Fibroblast of skin of scalp (primary cell): Measurements from ENCODE around the gene NTF3.

Experiments
- DNase-seq: peaks from one replicate; pipeline ENCODE4 v3.0.0-alpha.2; 2013

The NTF3 gene

DNA sequence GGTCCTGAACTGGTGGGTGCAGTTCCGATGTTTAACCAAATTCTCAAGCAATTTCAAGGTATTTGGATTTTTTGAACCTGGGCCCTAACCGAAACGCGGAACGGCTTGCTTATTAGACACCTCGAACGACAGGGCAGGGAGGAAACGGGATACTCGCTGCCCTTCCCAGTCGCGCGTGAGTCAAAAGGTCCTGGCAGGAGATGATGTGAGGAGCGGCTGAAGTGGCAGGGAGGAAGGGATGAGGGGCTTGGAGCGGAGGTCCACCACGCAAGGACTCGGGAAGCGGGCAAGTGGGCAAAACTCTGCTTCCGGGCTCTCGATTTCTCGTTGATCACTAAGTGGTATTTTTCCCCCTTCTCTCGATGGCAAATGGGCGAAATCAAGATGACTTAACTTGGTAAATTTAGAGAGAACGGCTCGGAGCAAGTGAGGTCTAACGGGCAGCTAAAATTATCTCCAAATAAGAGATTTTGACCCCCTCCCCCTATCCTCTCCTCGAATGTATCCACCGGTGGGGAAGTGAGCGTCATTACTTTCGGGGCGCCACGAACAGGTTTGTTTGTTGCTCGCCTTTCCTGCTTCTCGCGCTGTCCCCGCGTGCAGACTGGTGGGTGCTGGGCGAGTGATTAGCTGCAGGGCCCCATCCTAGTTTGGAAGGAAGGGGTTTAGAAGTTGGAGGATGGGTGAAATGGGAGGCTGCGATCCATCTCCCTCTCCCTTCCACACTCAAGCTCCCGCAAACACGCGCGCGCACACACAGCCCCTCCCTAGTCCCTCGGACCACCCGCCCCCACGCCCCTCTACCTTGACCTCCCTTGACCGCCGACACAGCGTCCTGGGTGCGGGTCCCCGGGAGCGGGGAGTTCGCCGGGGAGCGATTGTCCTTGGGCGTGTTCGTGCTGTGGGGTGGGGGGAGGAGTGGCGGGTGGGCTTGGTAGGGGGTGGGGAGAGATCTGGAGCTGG, 986 bp upstream of the NTF3 start:
- DNase-seq, result no peak

- DNase-seq, result no peak
Measured at GRCh38 chr12:5433081-5433844, 1.4 kb downstream of the NTF3 start.

GRCh38 chr12:5433845-5434646, 2.1 kb downstream of the NTF3 start:
- DNase-seq, result no peak

- DNase-seq, result peak; percentile 52
Measured at GRCh38 chr12:5434647-5435560, 3.0 kb downstream of the NTF3 start.

DNA sequence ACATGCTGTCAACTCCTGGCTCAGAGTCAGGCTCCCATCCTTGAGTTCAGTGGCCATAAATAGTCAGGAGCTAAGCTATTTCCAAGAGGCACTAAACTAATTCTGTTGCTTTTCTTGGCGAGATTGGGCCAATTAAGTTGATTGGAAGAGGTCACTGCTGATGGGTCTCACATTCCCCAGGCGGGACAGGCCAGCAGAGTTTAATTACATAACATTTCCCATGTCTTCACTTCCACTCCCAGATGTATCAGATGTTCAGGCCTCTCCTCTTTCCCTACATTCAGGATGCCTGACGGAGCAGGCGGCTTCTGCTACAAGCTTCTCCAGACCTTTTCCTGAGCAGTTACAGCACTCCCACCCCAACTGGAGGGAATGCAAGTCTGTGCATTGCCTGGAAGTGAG, 5.3 kb downstream of the NTF3 start:
- no peak for DNase-seq

DNA sequence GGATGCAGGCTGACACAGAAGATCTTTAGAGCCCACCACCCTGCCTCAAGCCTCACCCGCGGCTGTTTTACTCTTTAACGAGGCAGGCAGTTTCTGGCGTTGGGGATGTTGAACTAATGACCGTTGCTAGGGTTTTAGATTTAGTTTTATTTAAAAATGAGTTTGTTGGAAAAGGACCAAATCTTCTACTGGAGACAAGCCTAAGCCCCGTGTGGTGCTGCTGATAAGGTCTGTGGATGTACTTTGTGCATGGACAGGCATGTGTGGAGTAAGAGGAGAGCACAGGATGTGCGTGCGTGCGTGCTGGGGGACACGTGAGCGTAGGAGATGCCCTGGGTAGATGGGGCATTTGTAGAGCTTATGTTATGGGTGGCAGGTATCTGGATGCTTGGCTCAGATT, 5.7 kb downstream of the NTF3 start:
- DNase-seq, result no peak

- no peak for DNase-seq
Measured at GRCh38 chr12:5438671-5439200, 6.8 kb downstream of the NTF3 start.

GRCh38 chr12:5439371-5439771, 7.5 kb downstream of the NTF3 start:
- no peak for DNase-seq

DNA sequence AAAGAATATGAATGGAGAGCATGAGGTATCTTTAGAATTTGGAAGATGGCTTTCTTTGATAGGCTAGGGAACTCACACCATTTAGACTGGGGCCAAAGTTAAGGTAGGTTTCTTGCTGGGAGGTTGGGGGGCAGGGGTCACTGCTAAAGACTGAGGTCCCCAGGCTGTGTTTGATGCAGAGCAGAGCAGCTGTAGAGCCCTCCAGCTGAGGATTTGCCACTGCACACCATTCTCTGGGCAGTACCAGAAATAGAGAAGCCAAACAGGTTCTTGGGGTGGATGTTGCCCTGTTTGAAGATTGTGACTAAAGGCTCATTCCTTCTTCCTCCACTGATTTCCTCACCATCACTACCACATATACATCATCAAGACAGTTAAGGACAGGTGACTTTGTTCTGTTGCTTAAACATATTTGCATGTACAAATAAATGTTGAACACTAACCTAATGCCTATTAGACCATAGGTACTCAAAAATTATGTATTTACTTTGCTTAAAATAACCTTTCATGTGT, 7.9 kb downstream of the NTF3 start:
- no peak for DNase-seq

DNA sequence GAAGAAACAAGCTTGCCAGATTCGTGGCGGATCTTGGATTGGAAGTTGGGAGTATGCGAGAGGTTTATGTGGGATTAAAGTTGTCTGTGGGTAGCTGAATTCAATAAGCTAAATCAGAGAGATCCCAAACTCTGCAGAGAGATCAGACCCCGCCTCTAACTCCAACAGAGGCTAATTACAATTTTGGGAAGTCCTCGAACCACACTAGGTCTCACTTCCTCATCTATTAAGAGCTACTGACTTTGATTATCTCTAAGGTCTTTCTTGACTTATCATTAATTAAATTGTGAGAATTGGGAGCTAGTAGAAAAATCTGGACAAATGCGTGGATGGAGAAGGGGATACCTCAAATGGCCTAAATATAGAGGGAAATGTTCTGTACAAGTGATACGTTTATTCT, 9.1 kb downstream of the NTF3 start:
- DNase-seq, result no peak

GRCh38 chr12:5441497-5442236, 9.8 kb downstream of the NTF3 start:
- DNase-seq, result peak; percentile 89

DNA sequence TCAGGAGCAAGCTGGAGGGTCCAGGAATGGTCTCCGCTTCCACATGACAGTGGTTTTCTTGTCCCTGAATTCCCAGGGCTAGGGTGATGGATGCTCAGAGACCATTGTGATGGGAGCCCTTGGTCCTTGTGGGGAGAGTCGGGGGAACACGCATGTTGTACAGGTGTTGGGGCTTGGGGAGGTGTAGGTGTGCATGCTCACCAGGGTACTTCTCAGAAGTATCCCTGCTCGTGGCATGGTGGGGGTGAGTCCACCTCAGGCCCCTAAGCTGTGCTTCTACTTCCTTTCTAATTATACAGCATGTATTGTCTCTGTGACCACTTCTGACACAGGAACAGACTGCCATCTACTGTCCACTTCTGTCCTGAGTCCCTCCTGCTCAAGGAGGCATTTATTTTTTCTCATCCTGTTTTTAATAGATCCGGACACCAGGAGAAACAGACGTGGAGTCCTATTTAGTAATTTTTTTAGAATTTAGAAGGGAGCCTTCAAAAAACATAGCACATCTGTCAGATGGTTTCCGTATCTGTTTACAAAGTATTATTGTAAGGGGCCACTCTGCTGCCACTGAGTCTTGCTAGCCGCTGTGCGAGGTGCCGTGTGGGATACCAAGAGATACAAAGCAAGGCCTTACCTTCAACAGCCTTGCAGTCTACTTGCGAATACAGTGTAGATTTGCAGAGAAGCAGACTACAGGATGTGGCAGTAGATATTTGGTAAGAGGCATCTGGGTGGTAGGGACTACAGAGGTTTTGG, 10.5 kb downstream of the NTF3 start:
- peak; percentile 76 for DNase-seq

GRCh38 chr12:5444520-5444919, 12.6 kb downstream of the NTF3 start:
- no peak for DNase-seq

DNA sequence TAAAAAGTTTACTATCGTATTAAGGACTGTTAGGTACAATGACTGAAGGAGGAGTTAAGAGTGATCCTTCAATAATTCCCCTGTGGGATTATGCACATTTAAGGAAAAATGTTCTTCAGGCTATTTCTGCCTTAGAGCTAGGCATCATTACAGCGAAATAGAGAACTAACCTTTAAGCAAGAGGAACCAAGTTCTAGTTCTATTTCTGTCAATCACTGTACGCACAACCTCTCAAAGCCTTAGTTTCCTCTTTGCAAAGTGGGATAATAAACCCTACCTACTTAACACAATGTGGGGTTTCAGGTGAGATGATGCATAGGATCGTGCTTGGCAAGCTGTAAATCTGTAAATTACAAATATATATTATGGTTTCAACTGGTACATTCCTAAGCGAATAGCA, 15.4 kb downstream of the NTF3 start:
- DNase-seq, result no peak

DNA sequence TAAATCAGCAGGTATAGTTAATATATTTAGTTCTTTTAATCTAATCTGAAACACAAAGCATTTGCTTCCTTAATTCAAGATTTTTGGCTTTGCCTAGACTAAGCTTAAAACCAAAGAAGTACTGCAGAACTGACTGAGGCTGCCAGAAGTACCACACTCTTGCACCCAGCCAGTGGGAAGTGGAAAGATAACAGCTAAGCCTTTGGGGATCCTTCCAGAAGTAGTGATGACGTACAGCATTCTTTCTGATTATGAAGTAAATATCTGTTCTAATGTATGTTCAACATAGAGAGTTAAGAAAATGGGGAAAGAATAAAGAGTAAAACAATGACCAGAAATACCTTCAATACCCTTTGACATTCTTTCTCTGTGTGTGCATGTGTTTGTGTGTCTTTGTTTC, 19.3 kb downstream of the NTF3 start:
- DNase-seq, result no peak

- no peak for DNase-seq
Measured at GRCh38 chr12:5452569-5452968, 20.7 kb downstream of the NTF3 start.

DNA sequence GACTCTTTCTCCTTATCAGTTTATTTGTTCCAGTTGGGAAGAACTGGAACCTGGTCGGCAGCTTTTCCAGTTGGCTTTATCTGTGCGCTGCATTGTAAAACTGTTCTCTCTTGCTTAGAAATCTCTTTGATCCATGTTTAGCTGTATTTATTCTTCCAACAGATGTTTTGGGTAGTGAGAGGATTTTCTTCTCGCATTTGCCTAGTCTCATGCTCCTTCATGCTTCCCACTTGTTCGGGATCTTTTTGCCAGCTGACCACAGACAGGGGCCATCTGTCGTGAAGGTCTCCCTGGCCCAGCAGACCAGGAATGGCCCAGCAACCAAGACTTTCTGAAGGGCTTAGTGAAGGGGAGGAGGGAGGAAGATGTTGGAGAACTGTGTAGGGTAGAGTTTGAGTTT, 21.6 kb downstream of the NTF3 start:
- DNase-seq, result no peak

- DNase-seq, result no peak
Measured at GRCh38 chr12:5455045-5455444, 23.1 kb downstream of the NTF3 start.

GRCh38 chr12:5456030-5456429, 24.1 kb downstream of the NTF3 start:
- DNase-seq, result no peak

- peak; percentile 89 for DNase-seq
Measured at GRCh38 chr12:5456906-5457305, 25.0 kb downstream of the NTF3 start.
